ENCODE measurements around the gene FLT3.
"Not testable (repeated sequence)": the region's sequence is repeated elsewhere in the genome, so short reads cannot be mapped to it uniquely, and the experiment has no call there.

The FLT3 gene

DNA sequence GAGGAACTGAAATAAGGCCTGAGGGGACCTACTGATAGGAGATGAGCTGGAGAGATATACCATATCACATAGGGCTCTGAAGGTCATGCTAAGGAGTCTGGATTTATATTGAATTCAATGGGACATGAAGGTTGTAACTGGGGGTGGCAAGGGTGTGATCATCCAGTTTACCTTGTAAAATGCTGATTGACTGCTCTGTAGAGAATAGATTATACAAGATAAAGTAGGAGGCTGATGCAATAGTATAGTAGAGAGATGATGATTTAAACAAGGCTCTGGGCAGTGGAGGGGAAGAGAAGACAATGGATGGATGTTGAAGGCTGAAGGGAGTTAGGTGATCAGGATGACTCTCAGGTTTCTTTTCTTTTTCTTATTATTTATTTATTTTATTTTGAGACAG lies 19.9 kb upstream of the FLT3 start:
- TF ChIP-seq, protein P1, sequence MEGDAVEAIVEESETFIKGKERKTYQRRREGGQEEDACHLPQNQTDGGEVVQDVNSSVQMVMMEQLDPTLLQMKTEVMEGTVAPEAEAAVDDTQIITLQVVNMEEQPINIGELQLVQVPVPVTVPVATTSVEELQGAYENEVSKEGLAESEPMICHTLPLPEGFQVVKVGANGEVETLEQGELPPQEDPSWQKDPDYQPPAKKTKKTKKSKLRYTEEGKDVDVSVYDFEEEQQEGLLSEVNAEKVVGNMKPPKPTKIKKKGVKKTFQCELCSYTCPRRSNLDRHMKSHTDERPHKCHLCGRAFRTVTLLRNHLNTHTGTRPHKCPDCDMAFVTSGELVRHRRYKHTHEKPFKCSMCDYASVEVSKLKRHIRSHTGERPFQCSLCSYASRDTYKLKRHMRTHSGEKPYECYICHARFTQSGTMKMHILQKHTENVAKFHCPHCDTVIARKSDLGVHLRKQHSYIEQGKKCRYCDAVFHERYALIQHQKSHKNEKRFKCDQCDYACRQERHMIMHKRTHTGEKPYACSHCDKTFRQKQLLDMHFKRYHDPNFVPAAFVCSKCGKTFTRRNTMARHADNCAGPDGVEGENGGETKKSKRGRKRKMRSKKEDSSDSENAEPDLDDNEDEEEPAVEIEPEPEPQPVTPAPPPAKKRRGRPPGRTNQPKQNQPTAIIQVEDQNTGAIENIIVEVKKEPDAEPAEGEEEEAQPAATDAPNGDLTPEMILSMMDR (IDR thresholded peaks at IDR 0.05), result no peak
- TF ChIP-seq ZFX (IDR thresholded peaks at IDR 0.05; ENCODE audit: borderline replicate concordance), result no peak
- H3K27ac ChIP-seq, result no peak overlapping the region

DNA sequence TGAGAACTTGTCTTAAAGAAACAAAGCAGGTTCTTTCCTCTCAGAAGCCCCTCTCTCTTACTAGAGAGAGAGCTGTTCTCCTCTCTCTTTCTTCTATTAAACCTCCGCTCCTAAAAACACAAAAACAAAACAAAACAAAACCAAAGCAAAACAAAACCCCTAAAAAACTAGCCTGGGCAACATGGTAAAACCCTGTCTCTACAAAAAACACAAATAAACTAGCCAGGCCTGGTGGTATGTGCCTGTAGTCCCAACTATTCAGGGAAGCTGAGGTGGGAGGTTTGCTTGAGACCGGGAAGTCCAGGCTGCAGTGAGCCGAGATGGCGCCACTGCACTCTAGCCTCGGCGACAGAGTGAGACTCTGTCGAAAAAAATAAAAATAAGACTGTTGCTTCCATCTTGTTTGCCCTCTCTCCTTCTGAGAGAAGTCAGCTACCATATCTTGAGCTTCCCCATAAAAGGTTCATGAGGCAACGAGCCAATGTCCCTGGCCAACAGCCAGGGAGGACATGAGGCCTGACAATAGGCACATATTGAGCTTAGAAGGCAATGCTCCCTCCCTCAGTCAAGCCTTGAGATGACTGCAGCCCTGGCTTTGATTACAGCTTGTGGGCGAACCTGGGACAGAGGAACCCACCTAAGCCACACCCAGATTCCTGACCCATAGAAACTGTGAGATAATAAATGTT lies 17.5 kb upstream of the FLT3 start:
- no peak overlapping the region for H3K27ac ChIP-seq
- TF ChIP-seq, protein P1 (IDR thresholded peaks at IDR 0.05), result peak; percentile 22; the same call in 1 of the 2 replicates
- no peak for TF ChIP-seq ZFX (IDR thresholded peaks at IDR 0.05; ENCODE audit: borderline replicate concordance)

DNA sequence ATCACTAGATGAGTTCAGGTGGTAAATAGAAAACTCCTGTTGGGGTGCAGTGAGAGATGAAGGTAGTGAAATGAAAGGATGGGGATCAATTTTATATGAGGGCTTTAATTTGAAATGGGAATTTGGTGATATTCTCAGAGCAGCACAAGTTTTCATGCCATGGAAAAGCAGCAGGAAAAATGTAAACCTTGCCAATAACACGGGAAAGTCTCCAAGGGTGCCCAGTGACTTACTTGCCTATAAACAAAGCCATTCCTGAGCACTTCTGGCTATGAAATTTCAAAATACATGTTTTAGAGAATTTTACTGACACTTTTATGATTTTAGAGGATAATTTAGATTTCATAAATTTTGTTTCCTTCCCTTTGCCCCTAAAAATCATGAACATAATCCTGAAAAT lies 16.4 kb upstream of the FLT3 start:
- TF ChIP-seq, protein P1 (IDR thresholded peaks at IDR 0.05), result no peak
- no peak for TF ChIP-seq ZFX (IDR thresholded peaks at IDR 0.05; ENCODE audit: borderline replicate concordance)

DNA sequence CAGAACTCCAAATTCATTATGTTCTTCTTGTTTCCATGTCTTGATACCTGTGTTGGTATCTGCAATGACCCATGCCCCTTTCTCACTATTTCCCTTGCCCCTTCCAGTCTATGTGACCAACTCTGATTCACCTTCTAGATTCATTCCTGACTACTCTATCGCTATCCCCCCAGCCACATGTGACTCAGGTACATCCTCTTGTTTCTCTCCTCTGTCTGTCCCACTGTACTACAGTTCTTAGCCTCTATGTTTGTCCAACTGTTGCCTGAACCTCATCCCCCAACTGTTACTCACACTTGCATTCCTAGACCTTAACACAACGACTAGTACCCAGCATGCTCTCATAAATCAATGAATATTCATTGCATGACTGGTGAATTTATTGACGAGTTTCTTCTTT lies 10.0 kb upstream of the FLT3 start:
- no peak overlapping the region for H3K27ac ChIP-seq
- TF ChIP-seq, protein P1 (IDR thresholded peaks at IDR 0.05), result no peak
- no peak for TF ChIP-seq ZFX (IDR thresholded peaks at IDR 0.05; ENCODE audit: borderline replicate concordance)

More for the DNA sequence above, 16.4 kb upstream of the FLT3 start:
- no peak overlapping the region for H3K27ac ChIP-seq

DNA sequence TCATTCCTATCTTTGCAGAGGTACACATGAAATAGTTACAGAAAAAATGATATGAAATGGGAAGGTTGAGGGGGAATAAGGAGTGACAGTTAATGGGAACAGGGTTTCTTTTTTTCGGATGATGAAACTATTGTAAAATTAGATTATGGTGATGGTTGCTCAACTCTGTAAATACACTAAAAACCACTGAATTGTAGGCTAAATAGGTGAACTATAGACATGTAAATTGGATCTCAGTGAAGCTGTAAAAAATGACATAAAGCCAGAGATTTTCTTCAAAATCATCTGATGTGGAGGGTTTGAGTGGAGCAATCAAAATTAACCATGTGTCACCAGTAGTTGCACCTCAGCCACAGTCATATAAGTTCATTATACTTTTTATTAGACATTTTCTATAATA lies 6.6 kb upstream of the FLT3 start:
- H3K27ac ChIP-seq, result no peak overlapping the region
- TF ChIP-seq, protein P1 (IDR thresholded peaks at IDR 0.05), result no peak
- TF ChIP-seq ZFX (IDR thresholded peaks at IDR 0.05; ENCODE audit: borderline replicate concordance), result no peak

DNA sequence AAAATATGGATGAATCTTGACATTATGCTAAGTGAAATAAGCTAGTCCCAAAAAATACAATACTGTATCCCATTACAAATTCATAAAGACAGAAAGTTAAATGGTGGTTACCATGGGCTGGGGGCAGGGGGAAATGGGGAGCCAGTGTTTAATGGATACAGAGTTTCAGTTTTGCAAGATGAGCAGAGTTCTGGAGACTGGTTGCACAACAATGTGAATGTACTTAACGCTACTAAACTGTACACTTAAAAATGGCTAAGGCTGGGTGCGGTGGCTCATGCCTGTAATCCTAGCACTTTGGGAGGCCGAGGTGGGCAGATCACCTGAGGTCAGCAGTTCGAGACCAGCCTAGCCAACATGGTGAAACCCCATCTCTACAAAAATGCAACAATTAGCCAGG lies 1.5 kb upstream of the FLT3 start:
- H3K27ac ChIP-seq, result not testable (repeated sequence)

DNA sequence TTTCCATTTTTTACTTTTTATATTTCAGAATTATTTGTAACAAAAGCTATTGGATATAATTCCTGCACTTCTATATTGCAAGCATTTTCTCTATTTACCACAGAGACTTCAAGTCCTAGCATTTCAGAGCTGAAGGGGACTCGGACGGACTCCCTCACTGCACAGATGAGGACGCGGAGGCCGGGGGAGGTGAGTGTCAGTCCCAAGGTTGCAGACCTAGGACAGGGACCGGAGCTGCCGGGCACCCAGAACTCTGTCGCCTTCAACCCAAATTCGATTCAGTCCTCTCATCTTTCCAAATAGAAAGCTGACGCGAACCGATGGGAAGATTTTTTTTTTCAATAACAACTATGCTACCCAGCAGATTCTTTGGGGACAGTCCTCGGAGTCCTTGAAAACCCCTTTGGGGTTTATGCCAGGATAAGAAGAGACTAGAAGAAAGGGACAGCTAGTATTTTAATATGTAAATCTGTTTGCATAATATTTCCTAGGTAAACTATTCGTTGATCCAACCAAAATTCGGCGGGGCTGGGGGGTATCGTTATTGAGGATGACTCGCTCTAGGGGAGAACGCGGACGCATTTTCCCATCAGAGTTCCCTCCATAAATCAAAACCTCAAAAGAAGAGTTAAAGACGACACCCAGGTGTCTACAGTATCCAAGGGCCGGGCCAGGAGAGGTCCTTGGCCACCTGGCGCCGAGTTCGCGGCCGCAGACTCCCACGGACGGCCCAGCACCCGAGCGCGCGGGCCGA lies 803 bp downstream of the FLT3 start:
- no peak overlapping the region for H3K27ac ChIP-seq
- TF ChIP-seq, protein P1 (IDR thresholded peaks at IDR 0.05), result no peak
- TF ChIP-seq ZFX (IDR thresholded peaks at IDR 0.05; ENCODE audit: borderline replicate concordance), result no peak
